ENCODE data around the gene CHST8.
A peak's percentile ranks its signal among the peaks of the same experiment; 100 is the strongest.
"Not testable (repeated sequence)": the region's sequence is repeated elsewhere in the genome, so short reads cannot be mapped to it uniquely, and the experiment has no call there.

The CHST8 gene

DNA sequence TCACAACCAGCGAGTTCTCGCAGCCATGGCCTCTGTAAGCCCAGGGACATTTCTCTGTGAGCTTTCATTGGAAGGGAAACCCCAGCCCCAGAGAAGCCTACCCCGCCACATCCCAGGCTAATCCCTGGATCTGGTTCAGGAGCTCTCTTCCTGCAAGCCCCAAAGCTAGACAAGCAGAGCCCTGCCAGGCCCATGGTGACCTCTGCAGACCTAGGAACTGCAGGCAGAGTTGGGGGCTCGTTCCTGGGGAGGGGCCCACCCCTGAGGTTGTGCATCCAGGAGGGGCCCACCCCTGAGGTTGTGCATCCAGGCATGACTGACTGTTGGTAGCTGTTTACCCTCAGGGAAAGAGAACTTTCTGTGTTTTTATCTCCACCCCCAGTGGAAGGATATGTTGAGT is 196.7 kb downstream of the CHST8 start:
- DNase-seq (ENCODE audit: extremely low read depth, low read depth): no peak
- no peak for TF ChIP-seq CTCF (IDR thresholded peaks at IDR 0.05; ENCODE audit: low read depth, low read length)

DNA sequence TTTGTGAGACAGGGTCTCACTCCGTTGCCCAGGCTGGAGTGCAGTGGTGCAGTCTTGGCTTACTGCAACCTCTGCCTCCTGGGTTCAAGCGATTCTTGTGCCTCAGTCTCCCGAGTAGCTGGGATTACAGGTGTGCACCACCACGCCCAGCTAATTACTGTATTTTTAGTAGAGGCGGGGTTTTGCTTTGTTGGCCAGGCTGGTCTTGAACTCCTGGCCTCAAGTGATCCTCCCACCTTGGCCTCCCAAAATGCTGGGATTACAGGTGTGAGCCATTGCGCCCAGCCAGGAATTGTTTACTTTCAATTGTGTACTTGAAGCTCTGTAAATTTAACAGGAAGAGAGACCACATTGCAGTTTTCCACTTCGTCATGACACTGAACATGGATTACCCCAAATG is 197.3 kb downstream of the CHST8 start:
- not testable (repeated sequence) for DNase-seq (ENCODE audit: extremely low read depth, low read depth)

GRCh38 chr19:33819506-33819879 is 197.7 kb downstream of the CHST8 start:
- no peak for TF ChIP-seq CTCF (IDR thresholded peaks at IDR 0.05; ENCODE audit: low read depth, low read length)
- no peak for DNase-seq (ENCODE audit: extremely low read depth, low read depth)

DNA sequence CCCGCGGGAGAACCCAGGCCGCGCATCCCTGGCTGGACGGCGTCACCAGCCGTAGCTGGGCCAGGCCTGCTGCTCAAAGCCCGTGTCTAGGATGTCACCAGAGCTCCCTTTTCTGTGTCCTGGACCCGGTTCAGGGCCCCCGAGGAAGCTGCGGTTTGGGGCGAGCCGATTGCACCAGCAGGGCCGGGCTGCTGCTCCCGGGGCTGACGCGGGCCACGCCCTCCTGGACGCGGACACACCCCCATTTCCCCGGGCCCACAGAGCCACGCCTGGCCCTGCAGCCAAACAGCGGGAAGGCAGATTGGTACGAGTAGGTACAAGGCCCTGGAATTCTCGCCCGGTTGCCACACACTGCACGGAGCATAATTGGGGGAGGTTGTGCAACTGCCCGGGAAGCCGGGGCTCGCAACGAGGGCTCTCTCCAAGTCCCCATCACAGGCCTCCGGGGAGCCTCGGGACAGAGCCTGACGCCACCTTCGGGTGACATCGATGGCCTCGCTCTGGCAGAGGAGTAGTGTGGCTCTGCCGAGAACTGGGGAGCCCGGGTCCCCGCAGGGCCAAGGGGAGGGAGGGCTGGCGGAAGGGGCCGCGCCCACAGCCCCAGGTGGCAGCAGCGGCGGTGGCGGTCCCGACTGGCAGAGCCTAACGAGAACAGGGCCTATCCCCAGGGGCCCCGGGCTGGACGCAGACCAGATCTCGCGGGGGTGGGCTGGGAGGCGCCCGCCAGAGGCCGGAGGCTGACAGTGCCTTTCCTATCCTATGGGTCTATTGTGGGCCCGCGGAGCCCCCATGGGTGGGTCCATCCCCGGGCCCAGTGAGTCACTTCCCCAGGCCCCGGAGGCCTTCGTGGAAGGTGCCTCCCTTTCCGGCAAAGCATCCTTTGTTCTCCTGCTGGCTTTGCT is 198.4 kb downstream of the CHST8 start:
- peak; percentile 56 for DNase-seq (ENCODE audit: extremely low read depth, low read depth)
- TF ChIP-seq CTCF (IDR thresholded peaks at IDR 0.05; ENCODE audit: low read depth, low read length): no peak

DNA sequence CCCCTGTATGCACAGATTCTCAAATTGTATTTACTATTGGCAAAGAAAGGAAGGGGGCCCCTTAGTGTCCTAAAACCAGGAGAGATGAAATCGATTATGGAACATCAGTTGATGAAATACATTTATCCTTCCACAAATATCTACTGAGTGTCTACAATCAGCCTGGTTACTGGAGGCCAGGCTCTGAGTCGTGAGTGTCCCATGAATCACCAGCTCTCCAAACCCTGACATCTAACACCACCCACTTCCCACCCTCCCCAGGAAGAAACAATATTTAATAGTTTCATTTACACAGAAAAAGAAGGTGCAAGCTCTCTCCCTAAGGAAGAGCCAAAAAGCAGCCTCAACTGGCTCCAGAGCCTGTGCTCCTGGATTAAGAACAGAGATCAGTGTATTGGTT is 200.1 kb downstream of the CHST8 start:
- TF ChIP-seq CTCF (IDR thresholded peaks at IDR 0.05; ENCODE audit: low read depth, low read length): no peak
- no peak for DNase-seq (ENCODE audit: extremely low read depth, low read depth)
